ENCODE measurements around the gene GH1.
"Not testable (repeated sequence)": the region's sequence is repeated elsewhere in the genome, so short reads cannot be mapped to it uniquely, and the experiment has no call there.

The GH1 gene

GRCh38 chr17:63925615-63926014, 7.0 kb upstream of the GH1 start:
- H3K4me3 ChIP-seq (ENCODE audit: low read length): peak overlapping the region; percentile 38
- H3F3A ChIP-seq (ENCODE audit: control insufficient read depth, insufficient read depth): peaks cover 38% of the 10 kb centered on the region
- peaks cover 17% of the 10 kb centered on the region for H4K20me1 ChIP-seq (ENCODE audit: control insufficient read depth, insufficient read depth, low read depth, low read length)
- H3K79me2 ChIP-seq (ENCODE audit: control insufficient read depth, low read length): peaks cover 27% of the 10 kb centered on the region
- no peaks in the 10 kb centered on the region for H3K9me2 ChIP-seq (replicated peaks; ENCODE audit: control insufficient read depth, low read length)
- H3K27ac ChIP-seq (ENCODE audit: low read depth, low read length): peak overlapping the region; percentile 92
- peaks cover 98% of the 10 kb centered on the region for H3K4me1 ChIP-seq (ENCODE audit: control insufficient read depth, low read length)
- no peak for TF ChIP-seq EZH2phosphoT487 (IDR thresholded peaks at IDR 0.05; ENCODE audit: borderline replicate concordance, low read length)
- no peak for TF ChIP-seq CTCF (IDR thresholded peaks at IDR 0.05; ENCODE audit: low read depth, low read length, poor library complexity, severe bottlenecking)
- H3K9me3 ChIP-seq (ENCODE audit: control insufficient read depth, insufficient read depth, low read length): no peaks in the 10 kb centered on the region
- H3K27me3 ChIP-seq (ENCODE audit: control insufficient read depth, low read length): no peaks in the 10 kb centered on the region
- H3K36me3 ChIP-seq (ENCODE audit: control insufficient read depth, low read length): peaks cover 49% of the 10 kb centered on the region
- H3K4me2 ChIP-seq (ENCODE audit: low read length): peak overlapping the region; percentile 64

GRCh38 chr17:63922402-63922801, 3.8 kb upstream of the GH1 start:
- H3K27ac ChIP-seq (ENCODE audit: low read depth, low read length): peak overlapping the region; percentile 86
- H3K9me2 ChIP-seq (replicated peaks; ENCODE audit: control insufficient read depth, low read length); H3K27me3 ChIP-seq (ENCODE audit: control insufficient read depth, low read length); H4K20me1 ChIP-seq (ENCODE audit: control insufficient read depth, insufficient read depth, low read depth, low read length); H3K9me3 ChIP-seq (ENCODE audit: control insufficient read depth, insufficient read depth, low read length); H3K79me2 ChIP-seq (ENCODE audit: control insufficient read depth, low read length): not testable (repeated sequence)
- peaks cover 16% of the 10 kb centered on the region for H3K36me3 ChIP-seq (ENCODE audit: control insufficient read depth, low read length)
- peak overlapping the region; percentile 57 for H3K4me3 ChIP-seq (ENCODE audit: low read length)
- H3K4me2 ChIP-seq (ENCODE audit: low read length): peak overlapping the region; percentile 73
- H3F3A ChIP-seq (ENCODE audit: control insufficient read depth, insufficient read depth): peaks cover 28% of the 10 kb centered on the region
- H3K4me1 ChIP-seq (ENCODE audit: control insufficient read depth, low read length): peaks cover 83% of the 10 kb centered on the region

- H3K4me2 ChIP-seq (ENCODE audit: low read length): peak overlapping the region; percentile 37; the same call in 1 of the 2 replicates
- not testable (repeated sequence) for H3K4me3 ChIP-seq (ENCODE audit: low read length); H3K36me3 ChIP-seq (ENCODE audit: control insufficient read depth, low read length); H3K9me3 ChIP-seq (ENCODE audit: control insufficient read depth, insufficient read depth, low read length); H3K79me2 ChIP-seq (ENCODE audit: control insufficient read depth, low read length); H3K9me2 ChIP-seq (replicated peaks; ENCODE audit: control insufficient read depth, low read length); H3K27me3 ChIP-seq (ENCODE audit: control insufficient read depth, low read length); H3K27ac ChIP-seq (ENCODE audit: low read depth, low read length); H4K20me1 ChIP-seq (ENCODE audit: control insufficient read depth, insufficient read depth, low read depth, low read length)
- peaks cover 14% of the 10 kb centered on the region for H3F3A ChIP-seq (ENCODE audit: control insufficient read depth, insufficient read depth)
- H3K4me1 ChIP-seq (ENCODE audit: control insufficient read depth, low read length): peaks cover 77% of the 10 kb centered on the region
Measured at GRCh38 chr17:63920779-63921178, 2.1 kb upstream of the GH1 start.

- not testable (repeated sequence) for H3K9me3 ChIP-seq (ENCODE audit: control insufficient read depth, insufficient read depth, low read length); H3K27ac ChIP-seq (ENCODE audit: low read depth, low read length); H3K36me3 ChIP-seq (ENCODE audit: control insufficient read depth, low read length); H3K79me2 ChIP-seq (ENCODE audit: control insufficient read depth, low read length); H3K4me3 ChIP-seq (ENCODE audit: low read length); H4K20me1 ChIP-seq (ENCODE audit: control insufficient read depth, insufficient read depth, low read depth, low read length); H3K9me2 ChIP-seq (replicated peaks; ENCODE audit: control insufficient read depth, low read length); H3K27me3 ChIP-seq (ENCODE audit: control insufficient read depth, low read length); H3F3A ChIP-seq (ENCODE audit: control insufficient read depth, insufficient read depth)
- 0 out of 2 replicates have a peak overlapping the region, but pooled peaks have one; percentile 5 for H3K4me2 ChIP-seq (ENCODE audit: low read length)
- H3K4me1 ChIP-seq (ENCODE audit: control insufficient read depth, low read length): peaks cover 76% of the 10 kb centered on the region
Measured at GRCh38 chr17:63920050-63920449, 1.4 kb upstream of the GH1 start.

- TF ChIP-seq CTCF (IDR thresholded peaks at IDR 0.05; ENCODE audit: low read depth, low read length, poor library complexity, severe bottlenecking): peak; percentile 87
- no peak for TF ChIP-seq EZH2phosphoT487 (IDR thresholded peaks at IDR 0.05; ENCODE audit: borderline replicate concordance, low read length)
- no peaks in the 10 kb centered on the region for H3K27me3 ChIP-seq (ENCODE audit: control insufficient read depth, low read length)
- no peaks in the 10 kb centered on the region for H3K9me3 ChIP-seq (ENCODE audit: control insufficient read depth, insufficient read depth, low read length)
- H3K9me2 ChIP-seq (replicated peaks; ENCODE audit: control insufficient read depth, low read length): no peaks in the 10 kb centered on the region
- H3K79me2 ChIP-seq (ENCODE audit: control insufficient read depth, low read length): no peaks in the 10 kb centered on the region
- no peaks in the 10 kb centered on the region for H3K36me3 ChIP-seq (ENCODE audit: control insufficient read depth, low read length)
- H3K4me2 ChIP-seq (ENCODE audit: low read length): peak overlapping the region; percentile 51
- H3K4me3 ChIP-seq (ENCODE audit: low read length): no peak overlapping the region
- peaks cover 7% of the 10 kb centered on the region for H3F3A ChIP-seq (ENCODE audit: control insufficient read depth, insufficient read depth)
- H4K20me1 ChIP-seq (ENCODE audit: control insufficient read depth, insufficient read depth, low read depth, low read length): no peaks in the 10 kb centered on the region
- H3K4me1 ChIP-seq (ENCODE audit: control insufficient read depth, low read length): peaks cover 75% of the 10 kb centered on the region
- H3K27ac ChIP-seq (ENCODE audit: low read depth, low read length): no peak overlapping the region
Measured at GRCh38 chr17:63919311-63919723, 678 bp upstream of the GH1 start.
